ENCODE data around the gene ELMOD3.
"Not testable (repeated sequence)": the region's sequence is repeated elsewhere in the genome, so short reads cannot be mapped to it uniquely, and the experiment has no call there.

Gene ELMOD3

DNA sequence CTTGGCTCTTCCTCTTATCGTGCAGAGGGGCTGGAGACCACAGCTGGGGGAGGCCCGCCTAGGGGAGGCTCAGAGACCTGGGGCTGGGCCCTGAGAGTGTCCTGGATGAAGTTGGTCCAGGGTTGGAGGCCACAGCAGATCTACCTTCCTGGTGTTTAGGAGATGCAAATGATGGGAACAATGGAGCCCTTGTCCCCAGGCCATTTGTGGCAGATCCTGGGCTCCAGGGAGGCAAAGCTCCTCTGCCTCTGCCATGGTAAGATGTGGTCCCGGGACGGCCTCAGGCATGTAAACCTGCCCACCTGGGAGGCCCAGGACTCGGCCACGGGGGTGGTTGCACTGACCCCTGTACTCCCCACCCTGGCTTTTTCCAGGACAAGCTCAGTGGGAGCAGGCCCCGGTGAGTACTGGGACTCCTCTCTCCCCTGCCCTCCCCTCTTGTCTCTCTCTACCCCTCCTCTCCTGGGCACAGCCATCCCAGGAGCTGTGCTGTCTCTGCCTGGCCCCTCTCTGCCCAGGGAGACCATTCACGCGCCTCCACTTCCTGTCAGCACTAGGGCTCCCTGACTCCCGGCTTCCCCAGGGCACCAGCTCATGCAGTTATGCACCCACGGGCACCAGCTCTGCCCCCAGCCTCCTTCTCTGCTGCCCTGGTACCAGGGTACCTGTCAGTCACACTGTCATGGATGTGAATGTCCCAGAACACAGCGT is 74.8 kb downstream of the ELMOD3 start:
- no peak for DNase-seq

GRCh38 chr2:85429924-85430289 is 75.3 kb downstream of the ELMOD3 start:
- no peak for DNase-seq

GRCh38 chr2:85430752-85431569 is 76.4 kb downstream of the ELMOD3 start:
- no peak for DNase-seq

GRCh38 chr2:85431570-85432205 is 77.1 kb downstream of the ELMOD3 start:
- DNase-seq, result no peak

DNA sequence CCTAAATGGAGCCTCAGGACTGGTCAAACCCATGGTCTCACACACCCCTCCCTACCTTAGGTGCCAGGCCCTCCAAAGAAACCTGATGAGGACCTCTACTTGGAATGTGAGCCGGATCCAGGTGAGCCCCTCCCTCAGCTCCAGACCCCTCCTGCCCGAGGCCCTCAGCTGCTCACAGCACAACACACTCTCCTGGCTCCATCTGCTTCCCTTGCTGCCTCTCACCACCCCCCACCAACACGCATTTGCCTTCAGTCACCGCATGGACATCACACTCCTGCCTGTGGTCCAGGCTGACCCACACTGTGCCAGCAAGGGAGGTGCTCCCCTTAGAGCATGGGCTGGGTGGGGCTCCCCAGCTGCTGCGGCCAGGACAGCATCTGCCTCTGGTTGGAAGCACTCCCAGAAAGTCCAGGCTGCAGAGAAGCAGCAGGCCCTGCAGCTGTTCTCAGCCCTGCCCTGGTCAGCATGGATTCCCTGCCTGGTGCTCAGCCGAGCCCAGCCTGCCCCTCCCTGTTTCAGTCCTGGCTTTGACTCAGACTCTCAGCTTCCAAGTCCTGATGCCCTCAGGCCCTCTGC is 79.0 kb downstream of the ELMOD3 start:
- no peak for DNase-seq

DNA sequence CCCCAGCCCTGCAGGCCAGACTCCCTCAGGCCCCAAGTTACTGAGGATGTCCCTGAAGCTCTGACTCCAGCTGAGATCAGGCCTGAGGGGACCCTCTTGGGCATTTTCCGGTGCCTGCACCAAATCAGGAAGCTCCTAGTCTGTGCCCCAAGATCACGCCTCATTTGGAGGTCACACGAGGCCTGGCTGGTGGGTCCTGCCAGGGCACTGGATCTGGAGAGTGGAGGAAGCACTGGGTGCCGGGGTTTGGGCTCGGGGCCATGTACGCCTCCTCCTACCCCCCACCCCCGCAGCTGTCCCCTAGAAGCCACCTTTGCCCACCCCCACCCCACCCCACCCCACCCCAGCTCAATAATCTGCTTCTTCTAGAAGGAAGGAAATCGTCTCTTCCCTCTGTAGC is 80.1 kb downstream of the ELMOD3 start:
- DNase-seq, result no peak

- no peak for DNase-seq
Observed at GRCh38 chr2:85435220-85435958, 80.8 kb downstream of the ELMOD3 start.

- no peak for DNase-seq
Observed at GRCh38 chr2:85435981-85436835, 81.6 kb downstream of the ELMOD3 start.

GRCh38 chr2:85436836-85437487 is 82.4 kb downstream of the ELMOD3 start:
- no peak for DNase-seq

GRCh38 chr2:85437488-85438200 is 83.1 kb downstream of the ELMOD3 start:
- peak; percentile 47 for DNase-seq

DNA sequence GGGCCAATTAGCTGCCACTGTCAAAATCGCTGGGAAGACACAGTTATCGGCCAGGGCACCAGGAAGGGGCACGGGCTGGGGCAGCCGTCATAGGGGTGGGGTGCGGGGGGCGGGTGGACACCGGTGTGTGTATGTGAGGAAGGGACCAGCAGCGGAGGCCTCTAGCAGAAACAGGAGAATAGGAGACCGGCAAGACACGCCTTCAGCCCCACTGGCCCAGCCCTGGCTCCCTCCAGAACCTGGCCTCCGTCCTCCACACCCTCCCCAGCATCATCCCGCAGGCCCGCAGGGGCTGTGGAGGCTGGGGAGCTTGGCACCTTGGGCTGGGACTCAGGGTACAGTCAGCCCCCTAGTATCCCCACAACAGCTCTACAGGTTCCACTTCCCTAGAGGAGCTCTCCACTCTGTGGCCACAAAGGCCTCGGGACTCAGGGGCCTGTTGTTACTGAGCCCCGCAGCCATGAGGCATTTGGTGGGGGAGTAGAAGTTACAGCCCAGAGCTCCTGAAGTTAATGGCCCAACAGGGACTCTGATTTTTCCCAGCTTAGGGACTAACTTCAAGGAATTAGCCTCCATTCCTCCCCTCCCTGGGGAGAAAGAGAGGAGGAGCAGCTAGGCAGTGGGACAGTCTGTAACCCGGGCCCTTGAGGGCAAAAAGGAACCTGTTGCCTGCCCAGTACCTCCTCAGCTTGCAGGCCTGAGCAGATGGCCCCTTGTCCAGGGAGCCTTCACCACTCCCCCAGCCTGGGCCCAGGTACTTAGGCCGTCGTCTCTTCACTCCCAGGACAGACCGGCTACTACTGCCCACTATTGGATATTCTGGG is 83.8 kb downstream of the ELMOD3 start:
- no peak for DNase-seq

GRCh38 chr2:85439025-85439472 is 84.5 kb downstream of the ELMOD3 start:
- DNase-seq, result no peak

DNA sequence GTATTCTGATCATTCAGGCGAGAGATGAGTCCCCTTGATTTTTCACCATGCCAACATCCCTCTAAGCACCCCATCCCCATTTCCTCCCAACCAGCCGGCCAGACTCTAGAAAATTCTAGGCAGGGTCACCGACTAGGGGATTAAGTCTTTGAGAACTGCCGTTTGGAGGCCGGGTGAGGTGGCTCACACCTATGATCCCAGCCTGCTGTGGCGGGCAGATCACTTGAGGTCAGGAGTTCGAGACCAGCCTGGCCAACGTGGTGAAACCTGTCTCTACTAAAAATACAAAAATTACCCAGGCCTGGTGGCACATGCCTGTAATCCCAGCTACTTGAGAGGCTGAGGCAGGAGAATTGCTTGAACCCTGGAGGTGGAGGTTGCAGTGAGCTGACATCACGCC is 85.0 kb downstream of the ELMOD3 start:
- DNase-seq, result not testable (repeated sequence)

- no peak for DNase-seq
Observed at GRCh38 chr2:85439986-85440385, 85.4 kb downstream of the ELMOD3 start.

GRCh38 chr2:85440729-85441128 is 86.2 kb downstream of the ELMOD3 start:
- no peak for DNase-seq
